HFF-Myc (cell line): ENCODE data around the gene MAN1C1.

ENCODE experiments used
- DNase-seq: peaks from one replicate; pipeline ENCODE4 v3.0.0-alpha.2; 2011; ENCODE audit warnings: low read depth; ENCODE audit errors: extremely low read depth
- H3K4me3 ChIP-seq: replicated peaks from 2 replicates; pipeline ENCODE4 v1.5.1; 2011; ENCODE audit warnings: low read depth, mild to moderate bottlenecking, control low read depth, low read length
- TF ChIP-seq, protein P1 (sequence below): IDR thresholded peaks from 2 replicates; pipeline ENCODE4 v1.5.1; 2012; ENCODE audit warnings: mild to moderate bottlenecking, low read depth, low read length, control low read depth; ENCODE audit errors: missing control alignments

Gene MAN1C1

GRCh38 chr1:25740071-25740470 lies 123.5 kb downstream of the MAN1C1 start:
- TF ChIP-seq, protein P1, sequence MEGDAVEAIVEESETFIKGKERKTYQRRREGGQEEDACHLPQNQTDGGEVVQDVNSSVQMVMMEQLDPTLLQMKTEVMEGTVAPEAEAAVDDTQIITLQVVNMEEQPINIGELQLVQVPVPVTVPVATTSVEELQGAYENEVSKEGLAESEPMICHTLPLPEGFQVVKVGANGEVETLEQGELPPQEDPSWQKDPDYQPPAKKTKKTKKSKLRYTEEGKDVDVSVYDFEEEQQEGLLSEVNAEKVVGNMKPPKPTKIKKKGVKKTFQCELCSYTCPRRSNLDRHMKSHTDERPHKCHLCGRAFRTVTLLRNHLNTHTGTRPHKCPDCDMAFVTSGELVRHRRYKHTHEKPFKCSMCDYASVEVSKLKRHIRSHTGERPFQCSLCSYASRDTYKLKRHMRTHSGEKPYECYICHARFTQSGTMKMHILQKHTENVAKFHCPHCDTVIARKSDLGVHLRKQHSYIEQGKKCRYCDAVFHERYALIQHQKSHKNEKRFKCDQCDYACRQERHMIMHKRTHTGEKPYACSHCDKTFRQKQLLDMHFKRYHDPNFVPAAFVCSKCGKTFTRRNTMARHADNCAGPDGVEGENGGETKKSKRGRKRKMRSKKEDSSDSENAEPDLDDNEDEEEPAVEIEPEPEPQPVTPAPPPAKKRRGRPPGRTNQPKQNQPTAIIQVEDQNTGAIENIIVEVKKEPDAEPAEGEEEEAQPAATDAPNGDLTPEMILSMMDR = no peak
- no peak overlapping the region for H3K4me3 ChIP-seq
- no peak for DNase-seq

DNA sequence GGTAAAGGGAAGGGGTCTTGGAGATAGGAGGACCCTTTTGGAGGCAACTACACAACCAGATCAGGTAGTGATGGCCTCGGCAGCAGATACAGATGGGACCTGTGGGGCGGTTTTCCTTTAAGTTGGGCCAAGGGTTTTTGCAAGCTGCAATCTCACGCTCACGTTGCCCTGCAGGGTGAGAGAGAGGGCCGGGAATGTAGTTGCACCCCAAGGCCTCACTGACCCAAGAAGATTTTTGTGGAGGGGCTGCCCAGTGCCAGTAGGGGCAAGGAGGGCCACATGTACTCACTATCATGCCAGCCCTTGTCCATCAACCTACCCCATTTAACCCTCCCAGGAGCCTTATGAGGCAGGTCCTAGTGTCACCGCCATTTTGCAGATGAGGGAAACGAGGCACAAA lies 125.7 kb downstream of the MAN1C1 start:
- H3K4me3 ChIP-seq = no peak overlapping the region
- TF ChIP-seq, protein P1 = no peak
- no peak for DNase-seq

- no peak for DNase-seq
- TF ChIP-seq, protein P1 = no peak
- no peak overlapping the region for H3K4me3 ChIP-seq
Observed at GRCh38 chr1:25743164-25744139, 126.9 kb downstream of the MAN1C1 start.

DNA sequence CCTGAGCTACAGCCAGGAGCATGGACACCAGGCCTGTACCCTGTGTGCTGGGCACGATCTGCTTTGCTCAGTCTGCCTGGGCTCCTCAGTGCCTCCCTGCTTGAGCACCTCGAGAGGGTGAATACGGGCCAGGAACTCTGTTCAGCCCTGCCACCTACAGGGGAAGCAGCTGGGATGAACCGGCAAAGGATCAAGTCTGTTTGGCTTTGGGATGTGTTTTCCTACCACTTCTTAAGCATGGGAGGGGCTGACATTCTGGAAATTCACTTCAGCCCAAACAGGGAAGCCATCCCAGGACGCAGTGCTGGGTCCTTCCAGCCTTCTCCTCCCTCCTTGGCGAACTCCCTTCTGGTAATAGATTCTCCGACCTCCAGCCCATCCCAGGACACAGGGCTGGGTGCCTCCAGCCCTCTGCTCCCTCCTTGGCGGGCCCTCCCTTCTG lies 127.6 kb downstream of the MAN1C1 start:
- H3K4me3 ChIP-seq = no peak overlapping the region
- peak; percentile 3 for DNase-seq
- TF ChIP-seq, protein P1 = peak; percentile 45

- TF ChIP-seq, protein P1 = no peak
- DNase-seq = no peak
- no peak overlapping the region for H3K4me3 ChIP-seq
Observed at GRCh38 chr1:25744636-25745425, 128.2 kb downstream of the MAN1C1 start.

DNA sequence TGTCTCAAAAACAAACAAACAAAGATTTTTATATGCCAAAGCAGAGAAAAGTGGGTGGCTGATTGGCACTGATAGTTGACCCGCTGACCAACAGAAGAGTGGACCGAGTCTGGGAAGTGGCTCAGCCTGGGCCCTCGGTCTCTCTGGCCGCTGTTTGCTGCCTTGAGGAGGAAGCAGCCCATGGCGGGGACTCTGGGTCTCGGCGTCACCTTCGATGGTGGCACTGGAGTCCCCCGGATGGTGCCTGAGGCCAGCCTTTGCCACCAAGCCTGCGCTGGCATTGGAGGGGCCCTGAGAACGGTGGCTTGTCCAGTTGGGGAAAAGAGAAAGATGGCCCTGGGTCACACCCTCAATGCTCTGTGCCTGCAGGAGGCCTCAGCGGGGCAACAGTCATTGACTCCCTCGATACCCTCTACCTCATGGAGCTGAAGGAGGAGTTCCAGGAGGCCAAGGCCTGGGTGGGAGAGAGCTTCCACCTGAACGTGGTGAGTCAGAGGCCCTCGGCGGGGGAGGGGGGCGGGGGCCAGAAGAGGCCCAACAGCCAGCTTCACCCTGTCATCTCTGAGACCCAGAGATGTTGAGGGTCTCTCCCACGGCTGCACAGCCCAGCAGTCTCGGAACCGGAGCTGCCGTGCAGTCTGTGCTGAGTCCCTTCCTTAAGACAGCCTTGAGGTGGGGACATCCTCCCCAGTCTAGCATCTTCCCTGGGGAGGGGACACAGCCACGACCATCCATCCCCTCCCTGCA lies 129.9 kb downstream of the MAN1C1 start:
- H3K4me3 ChIP-seq = no peak overlapping the region
- DNase-seq = no peak
- TF ChIP-seq, protein P1 = no peak
